Right renal cortex interstitium (tissue), 3 donors: ENCODE results near the gene ATG5. TPM values are rescaled to one million over a fixed set of nuclear protein-coding genes. Genes with fewer than 3 reads are reported as not detected.
"Not testable (repeated sequence)": the region's sequence is repeated elsewhere in the genome, so short reads cannot be mapped to it uniquely, and the experiment has no call there.

Experiments
- DNase-seq, 3 donors: peaks; one replicate each; pipeline ENCODE4 v3.0.0-alpha.2; 2013; ENCODE audit warnings: low read depth in 3 of 3, low spot score in 2 of 3
- polyA plus RNA-seq, 3 donors: library from polyadenylated mRNA; unstranded; fragments of 120-200 nt; gene quantifications; one replicate each; pipeline ENCODE4 v1.2.1, GENCODE V29; 2013; ENCODE audit not compliant: insufficient read length in 3 of 3

ATG5 gene
- polyA plus RNA-seq, 3 donors: 56.7 to 58.9 (median 57.9) TPM

- DNase-seq: not testable (repeated sequence)
These were observed 65.8 kb downstream of the ATG5 start for GRCh38 chr6:106259748-106260147.

- DNase-seq: no peak
These were observed 66.8 kb downstream of the ATG5 start for GRCh38 chr6:106258726-106259125.

GRCh38 chr6:106257195-106257594, 68.4 kb downstream of the ATG5 start:
- DNase-seq: no peak

- no peak for DNase-seq
These were observed 69.2 kb downstream of the ATG5 start for GRCh38 chr6:106256201-106256968.

GRCh38 chr6:106255306-106255705, 70.3 kb downstream of the ATG5 start:
- no peak for DNase-seq

- no peak for DNase-seq
These were observed 70.9 kb downstream of the ATG5 start for GRCh38 chr6:106254636-106255035.

GRCh38 chr6:106253731-106254130, 71.8 kb downstream of the ATG5 start:
- DNase-seq: no peak

GRCh38 chr6:106253172-106253571, 72.4 kb downstream of the ATG5 start:
- DNase-seq: no peak

GRCh38 chr6:106252687-106253086, 72.9 kb downstream of the ATG5 start:
- no peak for DNase-seq

GRCh38 chr6:106251531-106252255, 73.9 kb downstream of the ATG5 start:
- not testable (repeated sequence) for DNase-seq

GRCh38 chr6:106250953-106251352, 74.6 kb downstream of the ATG5 start:
- DNase-seq: no peak

- DNase-seq: no peak
These were observed 75.9 kb downstream of the ATG5 start for GRCh38 chr6:106249658-106250057.

GRCh38 chr6:106247733-106248132, 77.8 kb downstream of the ATG5 start:
- DNase-seq: no peak

- no peak for DNase-seq
These were observed 78.3 kb downstream of the ATG5 start for GRCh38 chr6:106247293-106247692.

GRCh38 chr6:106244931-106245330, 80.6 kb downstream of the ATG5 start:
- DNase-seq: no peak

GRCh38 chr6:106244521-106244920, 81.0 kb downstream of the ATG5 start:
- no peak for DNase-seq

- no peak for DNase-seq
These were observed 82.3 kb downstream of the ATG5 start for GRCh38 chr6:106243261-106243660.

- no peak for DNase-seq
These were observed 84.1 kb downstream of the ATG5 start for GRCh38 chr6:106241498-106241897.

GRCh38 chr6:106237286-106237685, 88.3 kb downstream of the ATG5 start:
- no peak for DNase-seq

- DNase-seq: not testable (repeated sequence)
These were observed 95.6 kb downstream of the ATG5 start for GRCh38 chr6:106229876-106230445.

- DNase-seq: no peak
These were observed 97.7 kb downstream of the ATG5 start for GRCh38 chr6:106227612-106228507.
